Gastrocnemius medialis (tissue), 4 donors: ENCODE results near the gene EEIG1.

Experiments used
- POLR2A ChIP-seq, 2 donors: fragments of 450-650 bp; IDR thresholded peaks; one replicate each; pipeline ENCODE4 v1.6.1; 2017; ENCODE audit warnings: antibody characterized with exemption in 2 of 2, mild to moderate bottlenecking in 2 of 2, moderate library complexity in 2 of 2
- TF ChIP-seq, protein P1 (sequence below), 5 experiments: fragments of 450-650 bp in 3 of 5; fragments of 200-600 bp in 2 of 5; sonication (generic) in 2 of 5; IDR thresholded peaks in 4 of 5; conservative IDR thresholded peaks in 1 of 5; 1 replicate in 4 of 5; 2 replicates in 1 of 5; pipeline ENCODE4 v1.5.1; 2016 to 2019; ENCODE audit warnings: antibody characterized with exemption in 5 of 5, mild to moderate bottlenecking in 3 of 5, moderate library complexity in 3 of 5

GRCh38 chr9:127945942-127946341 is 34.8 kb downstream of the EEIG1 start:
- TF ChIP-seq POLR2A (IDR thresholded peaks at IDR 0.05): no peak
- TF ChIP-seq, protein P1, sequence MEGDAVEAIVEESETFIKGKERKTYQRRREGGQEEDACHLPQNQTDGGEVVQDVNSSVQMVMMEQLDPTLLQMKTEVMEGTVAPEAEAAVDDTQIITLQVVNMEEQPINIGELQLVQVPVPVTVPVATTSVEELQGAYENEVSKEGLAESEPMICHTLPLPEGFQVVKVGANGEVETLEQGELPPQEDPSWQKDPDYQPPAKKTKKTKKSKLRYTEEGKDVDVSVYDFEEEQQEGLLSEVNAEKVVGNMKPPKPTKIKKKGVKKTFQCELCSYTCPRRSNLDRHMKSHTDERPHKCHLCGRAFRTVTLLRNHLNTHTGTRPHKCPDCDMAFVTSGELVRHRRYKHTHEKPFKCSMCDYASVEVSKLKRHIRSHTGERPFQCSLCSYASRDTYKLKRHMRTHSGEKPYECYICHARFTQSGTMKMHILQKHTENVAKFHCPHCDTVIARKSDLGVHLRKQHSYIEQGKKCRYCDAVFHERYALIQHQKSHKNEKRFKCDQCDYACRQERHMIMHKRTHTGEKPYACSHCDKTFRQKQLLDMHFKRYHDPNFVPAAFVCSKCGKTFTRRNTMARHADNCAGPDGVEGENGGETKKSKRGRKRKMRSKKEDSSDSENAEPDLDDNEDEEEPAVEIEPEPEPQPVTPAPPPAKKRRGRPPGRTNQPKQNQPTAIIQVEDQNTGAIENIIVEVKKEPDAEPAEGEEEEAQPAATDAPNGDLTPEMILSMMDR (IDR thresholded peaks at IDR 0.05 in 4 of 5, conservative IDR thresholded peaks at IDR 0.05 in 1 of 5): no peak
